HG03521 (cell line): Measurements from ENCODE around the gene CDC5L.

Source experiments
- ATAC-seq: cut with Tn5 transposase; IDR thresholded peaks from one replicate; pipeline ENCODE4 v1.9.1; 2021; ENCODE audit warnings: mild to moderate bottlenecking, moderate library complexity; ENCODE audit not compliant: unreplicated experiment

CDC5L gene

GRCh38 chr6:44473393-44474189 is 86.1 kb downstream of the CDC5L start:
- no peak for ATAC-seq

- ATAC-seq: no peak
Observed at GRCh38 chr6:44474190-44474631, 86.7 kb downstream of the CDC5L start.

DNA sequence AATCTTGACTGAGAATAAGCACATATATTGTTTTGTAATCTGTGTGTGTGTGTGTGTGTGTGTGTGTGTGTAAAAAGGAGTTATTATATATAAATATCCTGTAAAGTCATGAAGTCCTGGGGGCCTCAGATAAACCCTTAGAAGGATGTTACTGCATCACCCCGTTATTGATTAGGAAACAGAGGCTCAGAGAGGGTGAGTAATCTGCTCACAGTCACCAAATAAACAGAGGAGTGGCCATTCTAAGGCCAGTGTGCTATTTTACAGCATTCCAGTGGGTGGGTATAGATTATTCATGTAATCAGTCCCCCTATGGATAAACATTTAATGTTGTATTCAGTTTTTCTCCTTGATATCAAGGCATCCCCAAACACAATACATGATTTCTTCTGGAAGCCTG is 87.1 kb downstream of the CDC5L start:
- no peak for ATAC-seq

DNA sequence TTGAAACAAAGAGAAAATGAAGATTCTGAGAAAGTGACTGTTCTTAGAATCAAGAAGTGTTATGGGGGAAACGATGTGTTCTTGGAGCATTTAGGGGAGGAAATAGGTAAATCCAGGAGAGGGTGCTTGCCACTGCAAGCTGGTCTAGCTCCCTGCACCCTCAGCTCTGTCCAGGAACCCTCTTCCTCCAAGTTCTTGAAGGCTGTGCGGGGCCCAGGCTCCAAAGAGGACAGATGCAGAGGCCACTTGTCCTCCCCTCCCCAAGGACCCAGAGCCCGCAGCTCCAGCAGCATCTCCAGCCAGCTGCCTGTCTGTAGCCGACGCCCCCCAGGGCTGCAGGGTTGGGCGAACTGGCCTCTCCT is 87.9 kb downstream of the CDC5L start:
- no peak for ATAC-seq

- peak; percentile 71 for ATAC-seq
Observed at GRCh38 chr6:44475779-44476434, 88.4 kb downstream of the CDC5L start.

- ATAC-seq: no peak
Observed at GRCh38 chr6:44476849-44477248, 89.3 kb downstream of the CDC5L start.

GRCh38 chr6:44477293-44477894 is 89.9 kb downstream of the CDC5L start:
- no peak for ATAC-seq

DNA sequence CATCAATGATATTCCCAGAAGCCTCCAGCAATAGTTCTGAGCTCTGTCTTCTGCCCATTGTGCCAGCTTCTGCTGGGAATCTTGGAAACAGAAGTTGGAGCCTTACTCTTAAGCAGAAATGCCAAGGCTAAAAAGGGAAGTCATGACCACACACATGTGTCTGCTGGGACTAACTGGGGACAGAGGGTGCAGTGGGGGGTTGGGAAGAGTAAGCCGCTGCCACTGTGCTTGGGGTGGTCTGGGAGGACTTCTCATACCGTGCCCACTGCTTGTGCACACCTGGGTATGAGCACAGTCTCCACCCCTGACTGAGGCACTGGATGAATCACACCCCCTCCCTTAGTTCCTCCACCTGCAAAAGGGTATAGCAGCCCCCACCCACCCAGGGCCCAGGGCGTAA is 90.7 kb downstream of the CDC5L start:
- ATAC-seq: no peak

DNA sequence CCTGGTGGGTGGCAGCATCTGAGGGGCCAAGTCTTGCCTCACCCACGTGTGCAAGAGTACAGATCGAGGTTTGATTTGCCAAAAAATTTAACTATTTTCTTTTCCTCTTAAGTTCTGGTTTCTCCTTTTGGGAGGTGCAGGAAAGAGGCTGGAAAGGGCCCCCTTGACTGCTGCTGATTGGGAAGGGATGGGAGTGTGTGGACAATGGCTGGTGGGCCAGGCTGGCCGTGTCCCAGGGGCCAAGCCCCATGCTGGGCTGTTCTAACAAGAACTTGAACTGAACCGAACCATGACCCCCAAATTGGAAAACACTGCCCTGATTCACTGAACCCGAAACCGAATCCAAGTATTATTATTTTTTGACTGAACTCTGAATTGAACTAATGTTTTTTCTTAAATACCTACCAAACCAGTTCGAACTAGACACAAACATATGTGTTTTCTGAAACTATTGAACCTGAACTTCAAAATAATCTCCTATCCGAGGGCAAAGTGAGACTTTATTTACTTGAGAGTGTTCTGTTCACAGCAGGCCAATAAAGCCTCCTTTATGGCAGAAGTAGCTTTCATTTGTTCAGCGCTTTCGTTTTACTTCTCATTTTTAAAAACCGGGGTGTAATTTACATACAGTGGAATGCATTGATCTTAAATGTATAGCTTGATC is 91.2 kb downstream of the CDC5L start:
- no peak for ATAC-seq

DNA sequence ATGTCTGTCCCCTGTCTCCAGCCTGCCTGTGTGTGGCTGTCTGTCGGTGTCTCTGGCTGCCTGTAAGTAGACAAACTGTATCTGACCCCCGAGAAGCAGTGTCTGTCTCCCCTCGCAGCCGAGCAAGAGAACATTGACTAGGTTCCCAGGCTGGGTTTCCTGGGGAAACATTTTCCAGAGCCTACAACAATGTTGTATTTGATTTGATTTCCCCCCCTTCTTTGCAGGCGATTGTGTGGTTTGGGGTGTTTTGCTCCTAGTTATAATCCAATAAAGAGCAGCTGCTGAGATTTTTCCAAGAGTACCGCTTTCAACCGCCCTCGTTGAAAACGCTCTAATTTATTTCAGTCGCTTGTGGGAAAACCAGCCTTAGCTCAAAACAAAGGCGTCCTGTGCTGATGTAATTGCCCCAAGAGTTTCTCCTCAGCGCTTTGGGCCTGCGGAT is 92.6 kb downstream of the CDC5L start:
- ATAC-seq: no peak

DNA sequence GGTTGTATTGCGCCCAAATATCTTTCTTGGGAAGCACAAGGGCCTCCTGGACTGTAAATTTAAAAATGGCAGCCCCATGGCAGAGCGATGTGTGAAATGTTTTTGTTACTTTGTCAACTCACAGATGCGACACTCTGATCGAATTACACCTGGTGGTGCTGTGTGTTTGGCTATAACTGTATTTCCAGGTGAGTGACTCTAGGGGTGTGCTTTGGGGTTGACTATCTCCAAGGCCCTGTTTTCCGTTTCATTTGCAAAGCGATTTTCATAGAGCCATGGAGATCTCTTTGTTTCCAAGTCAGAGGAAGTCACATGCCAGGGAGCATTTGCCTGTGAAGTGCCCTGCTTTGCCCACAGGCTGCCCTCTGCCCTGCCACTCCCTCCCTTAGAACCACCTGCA is 93.5 kb downstream of the CDC5L start:
- ATAC-seq: no peak

- ATAC-seq: no peak
Observed at GRCh38 chr6:44481760-44482159, 94.3 kb downstream of the CDC5L start.

DNA sequence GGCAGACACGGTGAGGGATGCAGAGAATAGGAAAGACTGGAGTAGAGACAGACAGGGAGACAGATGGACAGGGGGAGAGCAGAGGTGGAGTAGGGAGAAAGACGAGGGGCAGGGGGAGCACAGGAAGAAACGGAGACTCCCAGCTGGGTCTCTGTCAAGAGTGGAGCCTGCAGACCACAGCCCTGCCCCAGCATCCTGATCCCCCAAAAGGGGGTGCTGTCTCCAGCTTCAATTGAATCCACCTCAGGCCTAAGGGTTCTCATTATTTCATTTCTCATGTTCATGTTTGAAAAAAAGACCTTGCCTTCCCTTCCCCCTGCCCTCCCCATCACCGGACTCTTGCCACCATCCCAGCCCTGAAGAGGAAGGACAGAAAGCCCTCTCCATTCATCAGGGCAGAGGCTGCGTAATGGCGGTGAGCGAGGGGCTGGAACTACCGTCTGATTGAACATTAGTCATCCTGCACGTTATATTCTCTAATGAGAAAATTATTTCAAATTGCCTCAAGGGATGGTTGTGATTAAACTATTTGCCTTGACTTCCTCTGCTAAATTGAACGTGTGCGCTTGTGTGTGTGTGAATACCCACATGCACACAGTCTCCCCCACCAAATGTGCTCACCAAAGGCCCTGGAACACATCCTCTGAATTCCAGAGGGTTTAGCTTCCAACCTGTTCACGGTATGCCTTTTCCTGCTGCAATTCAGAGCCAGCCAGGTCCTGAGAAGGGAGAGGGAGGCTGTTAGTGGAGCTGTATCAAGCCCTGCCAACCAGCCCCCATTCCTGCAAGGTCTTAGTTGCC is 98.3 kb downstream of the CDC5L start:
- ATAC-seq: no peak

DNA sequence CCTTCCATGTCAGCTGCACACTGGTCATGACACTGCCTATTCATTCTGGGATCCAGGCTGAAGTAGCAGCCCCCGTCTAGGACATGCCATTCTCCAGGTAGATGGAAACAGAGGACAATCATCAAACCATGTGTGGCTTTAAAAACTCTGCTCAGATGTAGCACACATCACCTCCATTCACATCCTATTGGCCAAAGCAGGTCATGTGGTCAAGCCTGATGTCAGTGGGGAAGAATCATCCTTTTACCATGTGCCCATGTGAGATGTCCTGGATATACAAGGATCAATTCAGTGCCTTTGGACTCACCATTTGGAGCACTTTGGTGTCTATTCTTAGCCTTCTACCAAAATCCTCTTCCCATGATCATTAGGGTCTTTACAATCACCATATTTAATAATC is 99.5 kb downstream of the CDC5L start:
- no peak for ATAC-seq

DNA sequence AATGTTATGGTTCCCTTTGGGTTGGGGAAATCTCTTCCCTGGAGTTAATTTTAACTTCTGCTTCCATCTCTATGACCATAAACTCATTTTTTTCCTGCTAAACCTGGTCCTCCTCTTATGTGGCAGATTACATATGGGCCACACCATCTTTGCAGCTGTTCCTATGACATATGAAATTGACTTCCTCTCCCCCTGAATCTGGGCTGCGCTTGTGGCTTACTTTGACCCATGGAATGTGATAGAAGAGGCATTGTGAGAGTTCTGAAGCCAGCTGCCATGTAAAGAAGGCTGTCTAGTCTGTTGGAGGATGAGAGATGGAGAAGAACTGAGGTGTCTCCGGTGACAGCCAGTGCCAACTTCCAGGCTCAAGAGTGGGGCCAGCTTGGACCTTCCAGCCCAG is 100.1 kb downstream of the CDC5L start:
- no peak for ATAC-seq

- ATAC-seq: no peak
Observed at GRCh38 chr6:44489910-44490604, 102.6 kb downstream of the CDC5L start.

DNA sequence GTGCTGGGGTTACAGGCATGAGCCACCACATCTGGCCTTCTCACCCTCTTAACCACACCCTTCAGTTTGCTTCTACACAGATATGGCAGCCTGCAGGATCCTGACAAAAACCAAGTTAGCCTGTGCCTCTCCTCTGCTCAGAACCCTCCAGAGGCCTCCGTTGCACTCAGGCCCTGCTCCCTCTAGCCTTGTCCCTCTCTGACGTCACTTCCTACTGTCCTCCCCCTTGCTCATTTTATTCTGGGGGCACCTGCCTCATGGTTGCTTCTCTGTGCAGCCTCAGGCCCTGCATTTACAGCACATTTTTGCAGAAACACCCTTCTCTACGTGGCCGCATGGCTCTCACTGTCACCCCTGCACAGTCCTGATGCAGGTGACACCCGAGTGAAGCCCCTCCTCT is 105.6 kb downstream of the CDC5L start:
- ATAC-seq: no peak

- ATAC-seq: no peak
Observed at GRCh38 chr6:44493593-44493992, 106.1 kb downstream of the CDC5L start.

DNA sequence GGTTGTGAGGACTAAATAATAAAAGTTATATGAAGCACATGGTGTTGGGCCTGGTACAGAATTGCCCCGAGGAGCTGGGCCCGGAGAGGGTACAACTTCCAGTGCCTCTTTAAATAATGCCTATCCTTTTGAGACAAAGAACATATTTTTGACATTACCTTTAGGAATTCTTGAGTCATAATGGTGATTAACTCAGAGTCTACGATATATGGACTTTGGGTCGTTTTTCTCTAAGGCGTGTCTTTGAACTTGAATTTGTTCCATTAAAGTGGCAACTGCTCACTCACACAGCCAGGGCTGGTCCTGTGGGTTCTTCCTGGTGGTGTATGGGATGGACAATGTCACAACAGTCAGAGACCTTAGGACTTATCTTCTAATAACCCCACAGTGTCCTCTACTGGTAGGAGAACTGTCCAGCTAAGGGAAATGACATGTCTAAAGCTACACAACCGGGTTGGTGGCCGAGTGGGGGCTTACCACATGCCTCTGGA is 106.5 kb downstream of the CDC5L start:
- ATAC-seq: no peak
